Fibroblast of the aortic adventitia (primary cell): Measurements from ENCODE around the gene EEF1AKMT1. TPM values are rescaled to one million over a fixed set of nuclear protein-coding genes. Genes with fewer than 3 reads are reported as not detected.
A peak's percentile ranks its signal among the peaks of the same experiment; 100 is the strongest.
"Not testable (repeated sequence)": the region's sequence is repeated elsewhere in the genome, so short reads cannot be mapped to it uniquely, and the experiment has no call there.

Source experiments
- DNase-seq: peaks from one replicate; pipeline ENCODE4 v3.0.0-alpha.2; 2010; ENCODE audit warnings: low read depth
- H3K4me3 ChIP-seq: 2 replicates; pipeline ENCODE4 v1.5.1; 2011; ENCODE audit warnings: low read depth, mild to moderate bottlenecking, control low read depth, low read length, moderate library complexity
- total RNA-seq: library from RNA; depleted of rRNA; stranded (reverse); fragments of >200 nt; gene quantifications from 2 replicates; pipeline ENCODE4 v1.2.3, GENCODE V29; 2012; ENCODE audit warnings: low replicate concordance
- TF ChIP-seq, protein P1 (sequence below): IDR thresholded peaks from 2 replicates; pipeline ENCODE4 v1.5.1; 2011; ENCODE audit warnings: mild to moderate bottlenecking, low read length, control low read depth, inconsistent platforms; ENCODE audit not compliant: insufficient read depth

EEF1AKMT1 gene
- total RNA-seq, 1 donor = 15.9 TPM

GRCh38 chr13:20686863-20687579 lies 86.7 kb downstream of the EEF1AKMT1 start:
- TF ChIP-seq, protein P1, sequence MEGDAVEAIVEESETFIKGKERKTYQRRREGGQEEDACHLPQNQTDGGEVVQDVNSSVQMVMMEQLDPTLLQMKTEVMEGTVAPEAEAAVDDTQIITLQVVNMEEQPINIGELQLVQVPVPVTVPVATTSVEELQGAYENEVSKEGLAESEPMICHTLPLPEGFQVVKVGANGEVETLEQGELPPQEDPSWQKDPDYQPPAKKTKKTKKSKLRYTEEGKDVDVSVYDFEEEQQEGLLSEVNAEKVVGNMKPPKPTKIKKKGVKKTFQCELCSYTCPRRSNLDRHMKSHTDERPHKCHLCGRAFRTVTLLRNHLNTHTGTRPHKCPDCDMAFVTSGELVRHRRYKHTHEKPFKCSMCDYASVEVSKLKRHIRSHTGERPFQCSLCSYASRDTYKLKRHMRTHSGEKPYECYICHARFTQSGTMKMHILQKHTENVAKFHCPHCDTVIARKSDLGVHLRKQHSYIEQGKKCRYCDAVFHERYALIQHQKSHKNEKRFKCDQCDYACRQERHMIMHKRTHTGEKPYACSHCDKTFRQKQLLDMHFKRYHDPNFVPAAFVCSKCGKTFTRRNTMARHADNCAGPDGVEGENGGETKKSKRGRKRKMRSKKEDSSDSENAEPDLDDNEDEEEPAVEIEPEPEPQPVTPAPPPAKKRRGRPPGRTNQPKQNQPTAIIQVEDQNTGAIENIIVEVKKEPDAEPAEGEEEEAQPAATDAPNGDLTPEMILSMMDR = no peak
- peak; percentile 45 for DNase-seq
- no peak overlapping the region for H3K4me3 ChIP-seq

- no peak for DNase-seq
- TF ChIP-seq, protein P1 = no peak
- no peak overlapping the region for H3K4me3 ChIP-seq
Measured at GRCh38 chr13:20686167-20686566, 87.6 kb downstream of the EEF1AKMT1 start.

- H3K4me3 ChIP-seq = no peak overlapping the region
- TF ChIP-seq, protein P1 = no peak
- no peak for DNase-seq
Measured at GRCh38 chr13:20685092-20685491, 88.7 kb downstream of the EEF1AKMT1 start.

DNA sequence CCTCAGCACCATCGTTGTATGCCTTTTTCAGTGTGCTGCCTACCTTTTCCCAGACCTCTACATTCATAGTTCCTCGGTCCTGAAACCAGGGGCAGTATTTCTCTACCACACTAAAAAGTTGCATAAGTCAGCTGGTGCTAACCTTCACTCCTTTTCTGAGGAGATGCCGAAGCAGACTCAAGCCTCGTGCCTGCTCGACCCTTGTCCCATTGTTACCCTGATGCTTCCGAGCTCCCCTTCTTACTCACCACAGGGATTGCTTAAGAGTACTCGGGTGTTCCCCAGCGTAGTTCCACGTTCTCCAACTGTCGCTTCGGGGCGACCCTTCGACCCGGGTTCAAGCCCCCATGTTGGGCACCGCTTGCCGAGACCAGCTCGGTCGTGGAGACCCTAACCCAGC lies 89.2 kb downstream of the EEF1AKMT1 start:
- H3K4me3 ChIP-seq = no peak overlapping the region
- TF ChIP-seq, protein P1 = no peak
- DNase-seq = no peak

DNA sequence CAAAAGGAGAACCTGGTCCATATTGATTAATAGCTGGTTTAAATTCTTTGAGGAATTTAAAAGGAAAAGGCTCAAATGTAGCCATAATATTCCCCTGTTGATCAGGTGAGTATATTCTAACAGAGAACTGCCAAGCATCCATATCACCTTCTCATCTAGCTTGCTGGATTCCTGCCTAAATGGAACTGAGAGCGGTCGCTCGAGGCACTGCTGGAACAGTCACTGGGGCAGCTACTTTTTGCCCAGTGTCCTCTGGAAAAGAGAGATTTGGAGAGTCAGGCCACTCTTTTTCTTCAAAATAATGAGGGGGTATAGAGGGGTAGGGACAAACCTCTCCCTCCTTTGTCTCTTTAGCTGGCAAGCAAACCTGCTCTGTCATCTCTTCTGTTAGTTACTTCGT lies 89.7 kb downstream of the EEF1AKMT1 start:
- no peak overlapping the region for H3K4me3 ChIP-seq
- TF ChIP-seq, protein P1 = no peak
- no peak for DNase-seq

DNA sequence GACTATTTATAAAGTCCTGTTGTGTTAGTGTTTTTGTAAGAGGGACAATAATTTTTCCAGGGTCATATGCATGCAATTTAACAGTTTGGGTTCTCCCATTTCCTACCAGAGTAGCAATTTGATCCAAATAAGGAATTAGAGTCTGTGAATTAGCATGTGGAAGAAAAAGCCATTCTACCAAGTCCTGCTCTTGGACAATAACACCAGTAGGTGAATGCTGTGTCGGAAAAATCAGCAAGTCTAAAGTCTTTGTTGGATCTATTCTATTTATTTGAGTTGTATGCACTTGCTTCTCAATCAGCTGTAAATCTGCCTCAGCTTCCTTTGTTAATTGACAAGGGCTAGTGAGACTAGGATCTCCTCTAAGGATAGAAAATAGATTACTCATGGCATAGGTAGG lies 91.7 kb downstream of the EEF1AKMT1 start:
- TF ChIP-seq, protein P1 = no peak
- H3K4me3 ChIP-seq = no peak overlapping the region
- no peak for DNase-seq

- not testable (repeated sequence) for H3K4me3 ChIP-seq
- DNase-seq = peak; percentile 71
Measured at GRCh38 chr13:20681481-20681880, 92.3 kb downstream of the EEF1AKMT1 start.
